Activated naive CD8-positive, alpha-beta T cell treated with anti-CD3 and anti-CD28 coated beads for 36 hours (primary cell): Measurements from ENCODE around the gene PHLPP1. TPM values are rescaled to one million over a fixed set of nuclear protein-coding genes. Genes with fewer than 3 reads are reported as not detected.
A peak's percentile ranks its signal among the peaks of the same experiment; 100 is the strongest.

ENCODE experiments used
- DNase-seq: peaks from one replicate; pipeline ENCODE4 v3.0.0; 2021
- H3K27ac Mint-ChIP-seq: one replicate; pipeline ENCODE4 v1.8.0; 2022; ENCODE audit warnings: mild to moderate bottlenecking, moderate library complexity, mixed read lengths
- H3K27me3 Mint-ChIP-seq: one replicate; pipeline ENCODE4 v1.8.0; 2022; ENCODE audit warnings: mild to moderate bottlenecking, mixed read lengths
- H3K36me3 Mint-ChIP-seq: one replicate; pipeline ENCODE4 v1.8.0; 2021; ENCODE audit warnings: mild to moderate bottlenecking, mixed read lengths
- H3K4me1 Mint-ChIP-seq: one replicate; pipeline ENCODE4 v1.8.0; 2021; ENCODE audit warnings: mixed read lengths
- H3K4me3 Mint-ChIP-seq: one replicate; pipeline ENCODE4 v1.8.0; 2022; ENCODE audit warnings: mild to moderate bottlenecking, moderate library complexity, mixed read lengths
- H3K9me3 Mint-ChIP-seq: one replicate; pipeline ENCODE4 v1.8.0; 2022; ENCODE audit warnings: mixed read lengths
- total RNA-seq, 2 experiments: library from RNA; stranded (reverse); gene quantifications; one replicate each; pipeline ENCODE4 v1.2.3, GENCODE V29; 2021

The PHLPP1 gene
- total RNA-seq, 2 experiments from 2014 or later: 10.4 to 11.4 TPM

- no peak for DNase-seq
- no peaks in the 10 kb centered on the region for H3K4me1 Mint-ChIP-seq
- no peaks in the 10 kb centered on the region for H3K27me3 Mint-ChIP-seq
- H3K9me3 Mint-ChIP-seq: no peaks in the 10 kb centered on the region
- peaks cover 4% of the 10 kb centered on the region for H3K36me3 Mint-ChIP-seq
- no peak overlapping the region for H3K27ac Mint-ChIP-seq
- H3K4me3 Mint-ChIP-seq: no peak overlapping the region
Measured at GRCh38 chr18:62975785-62976184, 260.4 kb downstream of the PHLPP1 start.

GRCh38 chr18:62976227-62976626 lies 260.9 kb downstream of the PHLPP1 start:
- H3K4me1 Mint-ChIP-seq: no peaks in the 10 kb centered on the region
- H3K9me3 Mint-ChIP-seq: no peaks in the 10 kb centered on the region
- H3K4me3 Mint-ChIP-seq: no peak overlapping the region
- H3K27me3 Mint-ChIP-seq: no peaks in the 10 kb centered on the region
- peaks cover 4% of the 10 kb centered on the region for H3K36me3 Mint-ChIP-seq
- DNase-seq: no peak
- no peak overlapping the region for H3K27ac Mint-ChIP-seq

- DNase-seq: no peak
- H3K9me3 Mint-ChIP-seq: no peaks in the 10 kb centered on the region
- no peaks in the 10 kb centered on the region for H3K36me3 Mint-ChIP-seq
- peaks cover under 1% of the 10 kb centered on the region for H3K4me1 Mint-ChIP-seq
- H3K4me3 Mint-ChIP-seq: no peak overlapping the region
- H3K27me3 Mint-ChIP-seq: no peaks in the 10 kb centered on the region
- no peak overlapping the region for H3K27ac Mint-ChIP-seq
Measured at GRCh38 chr18:62977512-62977911, 262.2 kb downstream of the PHLPP1 start.

- Mint-ChIP-seq H3K27me3 (no peaks in the 10 kb centered on the region), H3K4me1 (peaks cover 2% of the 10 kb centered on the region), H3K9me3 (no peaks in the 10 kb centered on the region), H3K27ac (no peak overlapping the region), H3K36me3 (no peaks in the 10 kb centered on the region), H3K4me3 (no peak overlapping the region)
- no peak for DNase-seq
Measured at GRCh38 chr18:62978251-62979049, 263.1 kb downstream of the PHLPP1 start.

- no peak overlapping the region for H3K27ac Mint-ChIP-seq
- peaks cover 2% of the 10 kb centered on the region for H3K4me1 Mint-ChIP-seq
Measured at GRCh38 chr18:62979176-62979575, 263.8 kb downstream of the PHLPP1 start.

GRCh38 chr18:62979900-62980299 lies 264.6 kb downstream of the PHLPP1 start:
- no peak for DNase-seq
- no peaks in the 10 kb centered on the region for H3K36me3 Mint-ChIP-seq
- H3K9me3 Mint-ChIP-seq: no peaks in the 10 kb centered on the region
- H3K27ac Mint-ChIP-seq: no peak overlapping the region
- H3K4me1 Mint-ChIP-seq: peaks cover 2% of the 10 kb centered on the region
- no peaks in the 10 kb centered on the region for H3K27me3 Mint-ChIP-seq
- H3K4me3 Mint-ChIP-seq: no peak overlapping the region

More at GRCh38 chr18:62979176-62979575, 263.8 kb downstream of the PHLPP1 start:
- Mint-ChIP-seq H3K36me3 (no peaks in the 10 kb centered on the region), H3K27me3 (no peaks in the 10 kb centered on the region), H3K9me3 (no peaks in the 10 kb centered on the region), H3K4me3 (no peak overlapping the region)
- no peak for DNase-seq

- no peak overlapping the region for H3K4me3 Mint-ChIP-seq
- H3K36me3 Mint-ChIP-seq: no peaks in the 10 kb centered on the region
- no peak overlapping the region for H3K27ac Mint-ChIP-seq
- peaks cover 2% of the 10 kb centered on the region for H3K4me1 Mint-ChIP-seq
- DNase-seq: no peak
- no peaks in the 10 kb centered on the region for H3K9me3 Mint-ChIP-seq
- no peaks in the 10 kb centered on the region for H3K27me3 Mint-ChIP-seq
Measured at GRCh38 chr18:62981566-62981965, 266.2 kb downstream of the PHLPP1 start.

GRCh38 chr18:62982600-62983251 lies 267.4 kb downstream of the PHLPP1 start:
- Mint-ChIP-seq H3K27ac (no peak overlapping the region), H3K36me3 (no peaks in the 10 kb centered on the region), H3K4me1 (peaks cover 2% of the 10 kb centered on the region), H3K9me3 (no peaks in the 10 kb centered on the region), H3K27me3 (no peaks in the 10 kb centered on the region), H3K4me3 (no peak overlapping the region)
- peak; percentile 48 for DNase-seq

GRCh38 chr18:62984656-62985315 lies 269.4 kb downstream of the PHLPP1 start:
- no peak overlapping the region for H3K27ac Mint-ChIP-seq
- DNase-seq: no peak
- H3K36me3 Mint-ChIP-seq: no peaks in the 10 kb centered on the region
- no peaks in the 10 kb centered on the region for H3K9me3 Mint-ChIP-seq
- H3K27me3 Mint-ChIP-seq: no peaks in the 10 kb centered on the region
- H3K4me3 Mint-ChIP-seq: no peak overlapping the region
- peaks cover 2% of the 10 kb centered on the region for H3K4me1 Mint-ChIP-seq

- Mint-ChIP-seq H3K27ac (no peak overlapping the region), H3K27me3 (peaks cover 4% of the 10 kb centered on the region), H3K4me1 (peaks cover 2% of the 10 kb centered on the region), H3K36me3 (no peaks in the 10 kb centered on the region), H3K4me3 (no peak overlapping the region), H3K9me3 (no peaks in the 10 kb centered on the region)
- no peak for DNase-seq
Measured at GRCh38 chr18:62986490-62986889, 271.1 kb downstream of the PHLPP1 start.

- Mint-ChIP-seq H3K4me3 (no peak overlapping the region), H3K9me3 (no peaks in the 10 kb centered on the region), H3K36me3 (no peaks in the 10 kb centered on the region), H3K4me1 (peaks cover 2% of the 10 kb centered on the region), H3K27ac (no peak overlapping the region), H3K27me3 (peaks cover 4% of the 10 kb centered on the region)
- no peak for DNase-seq
Measured at GRCh38 chr18:62987055-62987830, 271.9 kb downstream of the PHLPP1 start.

- no peaks in the 10 kb centered on the region for H3K9me3 Mint-ChIP-seq
- H3K27ac Mint-ChIP-seq: no peak overlapping the region
- DNase-seq: no peak
- peaks cover 4% of the 10 kb centered on the region for H3K27me3 Mint-ChIP-seq
- H3K4me3 Mint-ChIP-seq: no peak overlapping the region
- H3K36me3 Mint-ChIP-seq: no peaks in the 10 kb centered on the region
- no peaks in the 10 kb centered on the region for H3K4me1 Mint-ChIP-seq
Measured at GRCh38 chr18:62987859-62988258, 272.5 kb downstream of the PHLPP1 start.

- no peaks in the 10 kb centered on the region for H3K36me3 Mint-ChIP-seq
- H3K9me3 Mint-ChIP-seq: no peaks in the 10 kb centered on the region
- no peak for DNase-seq
- H3K4me1 Mint-ChIP-seq: no peaks in the 10 kb centered on the region
- H3K27ac Mint-ChIP-seq: no peak overlapping the region
- no peak overlapping the region for H3K4me3 Mint-ChIP-seq
- peaks cover 4% of the 10 kb centered on the region for H3K27me3 Mint-ChIP-seq
Measured at GRCh38 chr18:62988471-62988870, 273.1 kb downstream of the PHLPP1 start.

- no peaks in the 10 kb centered on the region for H3K4me1 Mint-ChIP-seq
- no peak overlapping the region for H3K27ac Mint-ChIP-seq
- no peaks in the 10 kb centered on the region for H3K9me3 Mint-ChIP-seq
- peaks cover 8% of the 10 kb centered on the region for H3K27me3 Mint-ChIP-seq
- H3K4me3 Mint-ChIP-seq: no peak overlapping the region
- DNase-seq: no peak
- H3K36me3 Mint-ChIP-seq: no peaks in the 10 kb centered on the region
Measured at GRCh38 chr18:62989195-62989594, 273.9 kb downstream of the PHLPP1 start.

GRCh38 chr18:62990653-62991052 lies 275.3 kb downstream of the PHLPP1 start:
- H3K27me3 Mint-ChIP-seq: peaks cover 8% of the 10 kb centered on the region

More at GRCh38 chr18:62990653-62991052, 275.3 kb downstream of the PHLPP1 start:
- H3K4me3 Mint-ChIP-seq: no peak overlapping the region
- no peaks in the 10 kb centered on the region for H3K4me1 Mint-ChIP-seq
- no peaks in the 10 kb centered on the region for H3K36me3 Mint-ChIP-seq
- no peak for DNase-seq
- no peak overlapping the region for H3K27ac Mint-ChIP-seq
- no peaks in the 10 kb centered on the region for H3K9me3 Mint-ChIP-seq
